ENCODE measurements around the gene ABCA2.

GRCh38 chr9:137009938-137010732 is 17.9 kb downstream of the ABCA2 start:
- TF ChIP-seq, protein P1, sequence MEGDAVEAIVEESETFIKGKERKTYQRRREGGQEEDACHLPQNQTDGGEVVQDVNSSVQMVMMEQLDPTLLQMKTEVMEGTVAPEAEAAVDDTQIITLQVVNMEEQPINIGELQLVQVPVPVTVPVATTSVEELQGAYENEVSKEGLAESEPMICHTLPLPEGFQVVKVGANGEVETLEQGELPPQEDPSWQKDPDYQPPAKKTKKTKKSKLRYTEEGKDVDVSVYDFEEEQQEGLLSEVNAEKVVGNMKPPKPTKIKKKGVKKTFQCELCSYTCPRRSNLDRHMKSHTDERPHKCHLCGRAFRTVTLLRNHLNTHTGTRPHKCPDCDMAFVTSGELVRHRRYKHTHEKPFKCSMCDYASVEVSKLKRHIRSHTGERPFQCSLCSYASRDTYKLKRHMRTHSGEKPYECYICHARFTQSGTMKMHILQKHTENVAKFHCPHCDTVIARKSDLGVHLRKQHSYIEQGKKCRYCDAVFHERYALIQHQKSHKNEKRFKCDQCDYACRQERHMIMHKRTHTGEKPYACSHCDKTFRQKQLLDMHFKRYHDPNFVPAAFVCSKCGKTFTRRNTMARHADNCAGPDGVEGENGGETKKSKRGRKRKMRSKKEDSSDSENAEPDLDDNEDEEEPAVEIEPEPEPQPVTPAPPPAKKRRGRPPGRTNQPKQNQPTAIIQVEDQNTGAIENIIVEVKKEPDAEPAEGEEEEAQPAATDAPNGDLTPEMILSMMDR (IDR thresholded peaks at IDR 0.05), result no peak
- TF ChIP-seq SIN3A (IDR thresholded peaks at IDR 0.05; ENCODE audit: borderline replicate concordance, insufficient read depth, low read depth, low read length) (no peak), POLR2AphosphoS5 (IDR thresholded peaks at IDR 0.05; ENCODE audit: low read depth, low read length) (no peak)
